Measurements from ENCODE around the gene SLC51B.

SLC51B gene

GRCh38 chr15:65077291-65077980 lies 32.2 kb downstream of the SLC51B start:
- no peak for DNase-seq (ENCODE audit: low read depth)
- TF ChIP-seq CTCF (IDR thresholded peaks at IDR 0.05; ENCODE audit: low read length, missing control alignments) = no peak
- H3K4me3 ChIP-seq (replicated peaks; ENCODE audit: low read depth, low read length) = no peak overlapping the region

DNA sequence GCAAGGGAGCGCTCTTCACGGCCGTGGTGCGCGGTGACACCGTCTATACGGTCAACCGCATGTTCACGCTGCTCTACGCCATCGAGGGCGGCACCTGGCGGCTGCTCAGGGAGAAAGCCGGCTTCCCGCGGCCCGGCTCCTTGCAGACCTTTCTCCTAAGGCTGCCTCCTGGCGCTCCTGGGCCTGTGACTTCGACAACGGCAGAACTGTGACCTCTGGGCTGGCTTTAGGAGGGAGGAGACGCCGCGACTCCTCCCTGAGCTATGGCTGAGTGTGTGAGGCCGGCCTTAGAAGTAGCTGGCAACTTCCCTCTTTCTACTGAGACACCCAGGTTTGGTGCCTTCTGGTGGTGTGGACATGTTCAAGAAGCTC lies 32.8 kb downstream of the SLC51B start:
- DNase-seq (ENCODE audit: low read depth) = peak; percentile 68
- H3K4me3 ChIP-seq (replicated peaks; ENCODE audit: low read depth, low read length) = no peak overlapping the region

GRCh38 chr15:65079580-65079979 lies 34.4 kb downstream of the SLC51B start:
- no peak for DNase-seq (ENCODE audit: low read depth)
- no peak overlapping the region for H3K4me3 ChIP-seq (replicated peaks; ENCODE audit: low read depth, low read length)
- no peak for TF ChIP-seq CTCF (IDR thresholded peaks at IDR 0.05; ENCODE audit: low read length, missing control alignments)

More for the DNA sequence above, 32.8 kb downstream of the SLC51B start:
- peak; percentile 56 for TF ChIP-seq CTCF (IDR thresholded peaks at IDR 0.05; ENCODE audit: low read length, missing control alignments)

DNA sequence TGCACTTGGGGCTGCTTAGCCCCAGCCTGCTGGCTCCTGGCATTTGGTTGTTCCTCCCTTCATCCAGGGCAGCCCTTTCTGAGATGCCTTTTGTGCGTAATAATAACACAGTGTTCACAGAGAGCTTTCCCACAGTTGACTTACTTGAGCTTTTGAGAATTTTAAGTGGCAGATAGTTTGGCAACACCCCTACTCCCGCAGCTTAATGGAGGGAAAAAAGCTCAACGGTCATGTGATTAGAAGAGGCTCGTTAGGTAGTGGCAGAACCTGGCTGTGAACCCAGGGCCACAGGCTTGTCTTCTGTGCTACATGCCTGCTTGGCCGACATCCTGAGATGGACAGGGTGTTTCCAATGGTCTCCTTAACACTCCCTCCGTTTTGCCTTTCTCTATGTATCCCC lies 36.1 kb downstream of the SLC51B start:
- H3K4me3 ChIP-seq (replicated peaks; ENCODE audit: low read depth, low read length) = no peak overlapping the region
- DNase-seq (ENCODE audit: low read depth) = no peak
- no peak for TF ChIP-seq CTCF (IDR thresholded peaks at IDR 0.05; ENCODE audit: low read length, missing control alignments)

- TF ChIP-seq CTCF (IDR thresholded peaks at IDR 0.05; ENCODE audit: low read length, missing control alignments) = no peak
- no peak for DNase-seq (ENCODE audit: low read depth)
- H3K4me3 ChIP-seq (replicated peaks; ENCODE audit: low read depth, low read length) = no peak overlapping the region
Observed at GRCh38 chr15:65081758-65082157, 36.6 kb downstream of the SLC51B start.

GRCh38 chr15:65082303-65082953 lies 37.2 kb downstream of the SLC51B start:
- no peak for TF ChIP-seq CTCF (IDR thresholded peaks at IDR 0.05; ENCODE audit: low read length, missing control alignments)
- DNase-seq (ENCODE audit: low read depth) = no peak
- H3K4me3 ChIP-seq (replicated peaks; ENCODE audit: low read depth, low read length) = no peak overlapping the region

All from fibroblast of pulmonary artery (primary cell).